GM13977 (cell line): ENCODE measurements around the gene RARG.

Experiments used
- DNase-seq: peaks from one replicate; pipeline ENCODE4 v3.0.0; 2012; ENCODE audit warnings: low spot score
- in situ Hi-C: fragments of 300-500 bp; cut with MboI; formaldehyde crosslinking; loops from one replicate; pipeline ENCODE4 v1.12.0; 2022; ENCODE audit warnings: low sequenced_read_pairs, low pct_unique_long_range_greater_than_20kb, mixed read lengths, inconsistent platforms; ENCODE audit not compliant: unreplicated experiment
- TF ChIP-seq, protein P1 (sequence below): IDR thresholded peaks from 2 replicates; pipeline ENCODE4 v1.5.1; 2012; ENCODE audit warnings: mild to moderate bottlenecking, control low read depth; ENCODE audit not compliant: insufficient read depth; ENCODE audit errors: extremely low read depth, missing control alignments

The RARG gene

DNA sequence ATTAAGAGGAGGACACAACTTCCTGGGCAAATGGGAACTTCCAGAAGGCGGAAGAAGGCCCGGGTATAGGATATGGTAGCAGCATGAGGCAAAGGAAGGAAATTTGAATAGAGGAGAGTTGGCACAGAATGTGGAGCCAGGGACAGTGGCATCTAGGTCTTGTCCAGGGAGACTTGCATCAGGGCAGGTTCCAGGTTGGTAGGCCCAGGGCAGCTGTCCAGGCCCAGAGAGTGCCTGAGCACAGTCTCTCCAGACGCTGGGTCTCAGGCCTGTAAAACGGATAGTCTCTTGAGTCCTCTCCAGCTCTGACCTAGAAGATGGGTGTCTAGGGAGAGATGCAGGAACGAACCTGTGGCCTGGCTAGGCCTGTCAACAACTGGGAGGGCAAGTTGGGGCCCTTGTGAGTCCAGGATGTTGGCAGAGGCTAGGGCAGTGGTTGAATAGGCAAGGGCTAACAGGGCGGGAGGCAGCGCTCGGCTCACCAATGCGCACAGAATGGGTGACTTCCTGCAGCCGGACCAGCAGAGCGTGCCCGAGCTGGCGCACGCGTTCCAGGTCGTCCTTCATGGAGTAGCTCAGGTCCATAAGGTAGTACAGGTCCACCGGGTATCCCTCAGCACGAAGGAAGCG lies 34.9 kb downstream of the RARG start:
- in situ Hi-C loops, result no loop called here

DNA sequence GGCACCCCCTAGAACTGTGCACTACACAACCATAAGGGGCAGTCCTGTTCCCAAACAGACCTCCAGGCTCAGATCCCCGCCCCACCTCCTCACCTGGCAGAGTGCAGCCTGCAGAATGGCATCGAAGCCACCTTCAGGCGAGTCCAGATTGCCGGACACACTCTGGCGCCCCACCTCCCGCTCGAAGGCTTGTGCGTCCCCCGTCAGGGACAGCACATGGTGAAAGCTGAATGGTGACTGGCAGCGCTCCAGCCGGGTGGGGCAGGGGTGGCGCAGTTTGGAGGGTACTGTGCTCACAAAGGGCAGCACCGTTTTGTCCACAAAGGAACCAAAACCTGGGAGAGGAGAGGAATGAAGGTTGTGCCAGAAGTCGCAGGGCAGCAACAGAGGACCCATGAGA lies 35.5 kb downstream of the RARG start:
- in situ Hi-C loops, result no loop called here
- DNase-seq, result no peak
- TF ChIP-seq, protein P1, sequence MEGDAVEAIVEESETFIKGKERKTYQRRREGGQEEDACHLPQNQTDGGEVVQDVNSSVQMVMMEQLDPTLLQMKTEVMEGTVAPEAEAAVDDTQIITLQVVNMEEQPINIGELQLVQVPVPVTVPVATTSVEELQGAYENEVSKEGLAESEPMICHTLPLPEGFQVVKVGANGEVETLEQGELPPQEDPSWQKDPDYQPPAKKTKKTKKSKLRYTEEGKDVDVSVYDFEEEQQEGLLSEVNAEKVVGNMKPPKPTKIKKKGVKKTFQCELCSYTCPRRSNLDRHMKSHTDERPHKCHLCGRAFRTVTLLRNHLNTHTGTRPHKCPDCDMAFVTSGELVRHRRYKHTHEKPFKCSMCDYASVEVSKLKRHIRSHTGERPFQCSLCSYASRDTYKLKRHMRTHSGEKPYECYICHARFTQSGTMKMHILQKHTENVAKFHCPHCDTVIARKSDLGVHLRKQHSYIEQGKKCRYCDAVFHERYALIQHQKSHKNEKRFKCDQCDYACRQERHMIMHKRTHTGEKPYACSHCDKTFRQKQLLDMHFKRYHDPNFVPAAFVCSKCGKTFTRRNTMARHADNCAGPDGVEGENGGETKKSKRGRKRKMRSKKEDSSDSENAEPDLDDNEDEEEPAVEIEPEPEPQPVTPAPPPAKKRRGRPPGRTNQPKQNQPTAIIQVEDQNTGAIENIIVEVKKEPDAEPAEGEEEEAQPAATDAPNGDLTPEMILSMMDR, result no peak

More for the DNA sequence above, 34.9 kb downstream of the RARG start:
- DNase-seq, result no peak
- TF ChIP-seq, protein P1, result no peak

DNA sequence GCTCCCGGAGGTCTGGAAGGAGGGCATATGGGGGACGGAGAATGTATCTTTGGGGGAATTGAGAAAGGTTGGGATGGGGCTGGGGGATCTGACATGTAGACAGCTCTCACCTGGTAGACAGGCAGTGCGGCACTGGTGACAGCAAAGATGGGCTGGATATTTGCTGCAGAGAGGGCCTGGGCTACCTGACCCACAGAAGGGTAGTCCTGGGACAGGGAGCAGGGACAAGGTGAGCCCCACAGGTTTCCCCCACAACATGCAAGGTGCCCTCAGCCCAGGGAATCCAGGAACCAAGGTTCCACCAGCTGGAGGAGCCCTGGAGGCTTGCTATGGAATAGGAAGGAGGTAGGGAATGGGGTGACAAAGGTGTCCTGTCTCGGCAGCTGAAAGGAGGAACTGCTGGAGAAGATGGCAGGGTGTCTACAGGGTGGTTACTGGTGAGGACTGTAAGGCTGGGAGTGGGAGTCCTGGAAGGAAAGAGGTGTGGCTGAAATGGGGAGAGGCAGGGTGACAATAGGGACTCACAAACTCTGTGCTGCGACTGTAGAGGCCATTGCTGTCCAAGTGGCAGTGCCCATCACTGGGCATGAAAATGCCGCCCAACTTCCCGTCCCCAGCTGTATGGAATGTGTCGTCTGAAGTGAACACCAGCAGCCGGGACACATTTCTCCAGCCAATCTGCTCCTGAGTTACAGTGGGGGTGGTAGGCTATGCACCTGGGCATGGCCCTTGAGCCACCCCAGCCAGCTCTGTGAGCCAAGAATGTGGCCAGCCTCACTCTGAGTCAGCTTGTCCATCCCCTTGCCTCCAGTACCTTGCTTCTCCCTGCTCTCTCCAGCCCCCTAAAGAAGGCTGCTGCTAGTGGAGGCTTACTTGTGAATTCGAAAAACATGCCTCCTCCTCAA lies 36.2 kb downstream of the RARG start:
- in situ Hi-C loops, result no loop called here
- TF ChIP-seq, protein P1, result no peak
- no peak for DNase-seq

DNA sequence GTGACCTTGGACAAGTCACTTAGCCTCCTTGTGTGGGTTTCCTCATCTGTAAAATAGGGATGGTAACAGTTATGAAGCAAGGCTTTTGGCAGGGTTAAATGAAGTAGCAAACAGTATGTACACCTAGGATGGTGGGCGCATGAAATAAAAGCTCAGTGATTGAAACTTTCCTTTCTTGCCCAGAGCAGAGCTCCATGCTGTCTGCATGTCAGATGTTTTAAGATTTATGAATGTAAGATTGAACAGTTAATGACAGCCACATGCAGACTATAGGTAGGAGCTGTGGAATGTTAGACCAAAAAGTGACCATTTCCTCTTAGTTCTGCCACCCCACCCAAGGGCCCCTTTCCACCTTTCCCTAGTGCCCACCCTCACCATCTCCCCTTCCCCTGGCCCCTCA lies 37.0 kb downstream of the RARG start:
- in situ Hi-C loops, result no loop called here

DNA sequence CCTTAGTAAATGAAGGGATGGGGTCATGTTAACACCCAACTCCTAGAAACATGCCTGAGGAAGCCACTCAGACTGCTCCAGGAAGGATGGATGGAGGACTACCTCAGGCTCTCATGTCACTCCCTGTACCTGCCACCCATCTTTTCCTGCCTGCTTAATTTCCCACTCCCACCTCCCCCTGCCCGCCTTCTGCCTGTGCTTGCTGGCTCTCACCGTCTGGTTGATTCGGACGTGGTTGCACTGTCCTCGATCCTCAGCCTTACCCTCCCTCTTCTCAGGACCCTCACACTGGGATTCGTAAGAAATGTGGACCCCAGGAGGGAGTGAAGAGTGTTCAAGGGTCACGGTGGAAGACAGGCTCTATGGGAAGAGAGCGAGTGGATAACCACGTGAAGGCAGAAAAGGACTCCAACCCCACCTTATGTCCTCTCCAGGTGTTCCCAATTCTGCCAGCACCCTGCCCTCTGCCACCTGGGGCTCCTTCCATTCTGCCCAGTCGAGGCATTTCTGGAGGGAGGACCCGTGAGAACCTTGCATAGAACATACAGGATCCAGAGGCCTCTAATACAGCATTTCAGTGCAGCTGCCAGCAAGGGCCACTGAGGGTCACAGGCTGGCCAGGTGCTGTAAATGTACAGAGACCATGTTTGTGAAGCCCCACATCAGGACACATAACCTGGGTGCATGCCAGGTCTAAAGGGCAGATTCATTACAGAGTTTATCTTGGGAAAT lies 37.9 kb downstream of the RARG start:
- no peak for DNase-seq
- in situ Hi-C loops, result no loop called here
- TF ChIP-seq, protein P1, result no peak

More for the DNA sequence above, 37.0 kb downstream of the RARG start:
- TF ChIP-seq, protein P1, result no peak
- no peak for DNase-seq

DNA sequence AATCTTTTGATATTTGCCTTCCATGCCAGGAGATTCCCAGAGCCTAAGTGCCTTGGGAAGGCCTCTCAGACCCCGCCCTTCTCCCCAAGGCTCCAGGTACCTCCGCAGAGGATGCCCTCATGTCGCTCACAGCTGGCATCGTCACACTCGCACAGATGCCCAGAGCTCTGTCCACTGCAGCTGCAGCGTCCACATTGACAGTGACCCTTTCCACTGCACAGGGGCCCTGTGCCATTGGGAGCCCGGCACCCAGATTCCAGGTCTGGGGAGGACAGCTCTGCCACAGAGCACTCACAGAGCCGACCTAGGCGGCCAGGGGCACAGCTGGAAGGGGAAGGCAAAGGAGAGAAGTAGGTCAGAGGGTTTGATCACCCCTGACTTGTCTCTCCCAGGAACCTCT lies 39.0 kb downstream of the RARG start:
- in situ Hi-C loops, result no loop called here
- no peak for DNase-seq
- TF ChIP-seq, protein P1, result no peak
